ENCODE measurements around the gene DNMT1. TPM values are rescaled to one million over a fixed set of nuclear protein-coding genes. Genes with fewer than 3 reads are reported as not detected.
"Not testable (repeated sequence)": the region's sequence is repeated elsewhere in the genome, so short reads cannot be mapped to it uniquely, and the experiment has no call there.

The DNMT1 gene
- polyA plus RNA-seq, 1 donor (not counting 4 experiments of a cell fraction or from before 2014, with no cell fraction given), result 52.0 TPM

- DNase-seq (ENCODE audit: low read depth, low spot score), result no peak
- Histone ChIP-seq H3K4me2 (ENCODE audit: control insufficient read depth, extremely low read depth, insufficient read depth, low read depth, low read length) (no peak overlapping the region), H3K79me2 (ENCODE audit: control insufficient read depth, insufficient read depth, low read length) (no peaks in the 10 kb centered on the region), H3K27ac (ENCODE audit: control insufficient read depth, insufficient read depth, low read length) (no peak overlapping the region), H3K4me1 (ENCODE audit: control insufficient read depth, extremely low read depth, insufficient read depth, low read length) (peaks cover 9% of the 10 kb centered on the region), H4K20me1 (ENCODE audit: control insufficient read depth, extremely low read depth, insufficient read depth, low read length) (no peaks in the 10 kb centered on the region), H3K36me3 (ENCODE audit: control insufficient read depth in 2 of 2, extremely low read depth in 1 of 2, insufficient read depth in 2 of 2, low read length in 2 of 2) (no peaks in the 10 kb centered on the region), H3K27me3 (ENCODE audit: control insufficient read depth, extremely low read depth, insufficient read depth, low read length) (no peaks in the 10 kb centered on the region), H3K9me1 (ENCODE audit: control insufficient read depth, extremely low read depth, insufficient read depth, low read length) (no peaks in the 10 kb centered on the region), H3K9me3 (ENCODE audit: control insufficient read depth, low read depth, low read length) (no peaks in the 10 kb centered on the region), H3K4me3 (ENCODE audit: control insufficient read depth in 2 of 3, extremely low read depth in 1 of 3, insufficient read depth in 2 of 3, low read depth in 1 of 3, low read length in 3 of 3) (no peak overlapping the region), H2AFZ (ENCODE audit: control insufficient read depth, low read length) (no peak overlapping the region), H3K9ac (ENCODE audit: control insufficient read depth, extremely low read depth, insufficient read depth, low read length) (no peak overlapping the region)
- dilution Hi-C loops (cut with MboI; ENCODE audit: extremely low pct_ligation_motif_present, low sequenced_read_pairs), result no loop called here
- no peak for FAIRE-seq
- no peak for TF ChIP-seq CTCF (optimal IDR thresholded peaks at IDR 0.05 in 1 of 3, IDR thresholded peaks at IDR 0.05 in 1 of 3, conservative IDR thresholded peaks at IDR 0.05 in 1 of 3; ENCODE audit: extremely low read depth in 1 of 3, insufficient read depth in 2 of 3, low read length in 3 of 3)
Observed at GRCh38 chr19:10203686-10204085, 8.9 kb upstream of the DNMT1 start.

- H3K36me3 ChIP-seq (ENCODE audit: control insufficient read depth in 2 of 2, extremely low read depth in 1 of 2, insufficient read depth in 2 of 2, low read length in 2 of 2), result no peaks in the 10 kb centered on the region
- peak overlapping the region; percentile 69 for H2AFZ ChIP-seq (ENCODE audit: control insufficient read depth, low read length)
- no peak for DNase-seq (ENCODE audit: low read depth, low spot score)
- H3K4me1 ChIP-seq (ENCODE audit: control insufficient read depth, extremely low read depth, insufficient read depth, low read length), result peaks cover 9% of the 10 kb centered on the region
- no peaks in the 10 kb centered on the region for H3K9me1 ChIP-seq (ENCODE audit: control insufficient read depth, extremely low read depth, insufficient read depth, low read length)
- no peaks in the 10 kb centered on the region for H4K20me1 ChIP-seq (ENCODE audit: control insufficient read depth, extremely low read depth, insufficient read depth, low read length)
- peak overlapping the region; percentile 54 for H3K4me2 ChIP-seq (ENCODE audit: control insufficient read depth, extremely low read depth, insufficient read depth, low read depth, low read length)
- dilution Hi-C loops (cut with MboI; ENCODE audit: extremely low pct_ligation_motif_present, low sequenced_read_pairs), result no loop called here
- H3K27ac ChIP-seq (ENCODE audit: control insufficient read depth, insufficient read depth, low read length), result no peak overlapping the region
- H3K4me3 ChIP-seq (ENCODE audit: control insufficient read depth in 2 of 3, extremely low read depth in 1 of 3, insufficient read depth in 2 of 3, low read depth in 1 of 3, low read length in 3 of 3), result no peak overlapping the region
- FAIRE-seq, result peak; percentile 78
- TF ChIP-seq EZH2 (IDR thresholded peaks at IDR 0.05; ENCODE audit: low read length), result no peak
- no peak for TF ChIP-seq CTCF (optimal IDR thresholded peaks at IDR 0.05 in 1 of 3, IDR thresholded peaks at IDR 0.05 in 1 of 3, conservative IDR thresholded peaks at IDR 0.05 in 1 of 3; ENCODE audit: extremely low read depth in 1 of 3, insufficient read depth in 2 of 3, low read length in 3 of 3)
- no peak overlapping the region for H3K9ac ChIP-seq (ENCODE audit: control insufficient read depth, extremely low read depth, insufficient read depth, low read length)
- H3K79me2 ChIP-seq (ENCODE audit: control insufficient read depth, insufficient read depth, low read length), result no peaks in the 10 kb centered on the region
- no peaks in the 10 kb centered on the region for H3K9me3 ChIP-seq (ENCODE audit: control insufficient read depth, low read depth, low read length)
- no peaks in the 10 kb centered on the region for H3K27me3 ChIP-seq (ENCODE audit: control insufficient read depth, extremely low read depth, insufficient read depth, low read length)
Observed at GRCh38 chr19:10201176-10201575, 6.4 kb upstream of the DNMT1 start.

- H3K79me2 ChIP-seq (ENCODE audit: control insufficient read depth, insufficient read depth, low read length); H3K4me3 ChIP-seq (ENCODE audit: control insufficient read depth in 2 of 3, extremely low read depth in 1 of 3, insufficient read depth in 2 of 3, low read depth in 1 of 3, low read length in 3 of 3); H3K27me3 ChIP-seq (ENCODE audit: control insufficient read depth, extremely low read depth, insufficient read depth, low read length); H3K4me2 ChIP-seq (ENCODE audit: control insufficient read depth, extremely low read depth, insufficient read depth, low read depth, low read length); H3K9ac ChIP-seq (ENCODE audit: control insufficient read depth, extremely low read depth, insufficient read depth, low read length); H4K20me1 ChIP-seq (ENCODE audit: control insufficient read depth, extremely low read depth, insufficient read depth, low read length); H3K9me3 ChIP-seq (ENCODE audit: control insufficient read depth, low read depth, low read length); H3K27ac ChIP-seq (ENCODE audit: control insufficient read depth, insufficient read depth, low read length); DNase-seq (ENCODE audit: low read depth, low spot score); H3K9me1 ChIP-seq (ENCODE audit: control insufficient read depth, extremely low read depth, insufficient read depth, low read length); H3K36me3 ChIP-seq (ENCODE audit: control insufficient read depth in 2 of 2, extremely low read depth in 1 of 2, insufficient read depth in 2 of 2, low read length in 2 of 2); dilution Hi-C loops (cut with MboI; ENCODE audit: extremely low pct_ligation_motif_present, low sequenced_read_pairs); FAIRE-seq: not testable (repeated sequence)
- Histone ChIP-seq H3K4me1 (ENCODE audit: control insufficient read depth, extremely low read depth, insufficient read depth, low read length) (peaks cover 12% of the 10 kb centered on the region), H2AFZ (ENCODE audit: control insufficient read depth, low read length) (peak overlapping the region; percentile 6)
Observed at GRCh38 chr19:10200101-10200500, 5.3 kb upstream of the DNMT1 start.

GRCh38 chr19:10198889-10199644 is 4.3 kb upstream of the DNMT1 start:
- H3K4me2 ChIP-seq (ENCODE audit: control insufficient read depth, extremely low read depth, insufficient read depth, low read depth, low read length); H3K9me1 ChIP-seq (ENCODE audit: control insufficient read depth, extremely low read depth, insufficient read depth, low read length); H3K4me3 ChIP-seq (ENCODE audit: control insufficient read depth in 2 of 3, extremely low read depth in 1 of 3, insufficient read depth in 2 of 3, low read depth in 1 of 3, low read length in 3 of 3); H3K27me3 ChIP-seq (ENCODE audit: control insufficient read depth, extremely low read depth, insufficient read depth, low read length); DNase-seq (ENCODE audit: low read depth, low spot score); H3K27ac ChIP-seq (ENCODE audit: control insufficient read depth, insufficient read depth, low read length); H3K36me3 ChIP-seq (ENCODE audit: control insufficient read depth in 2 of 2, extremely low read depth in 1 of 2, insufficient read depth in 2 of 2, low read length in 2 of 2); FAIRE-seq; dilution Hi-C loops (cut with MboI; ENCODE audit: extremely low pct_ligation_motif_present, low sequenced_read_pairs); H3K9ac ChIP-seq (ENCODE audit: control insufficient read depth, extremely low read depth, insufficient read depth, low read length); H4K20me1 ChIP-seq (ENCODE audit: control insufficient read depth, extremely low read depth, insufficient read depth, low read length); H3K79me2 ChIP-seq (ENCODE audit: control insufficient read depth, insufficient read depth, low read length); H3K9me3 ChIP-seq (ENCODE audit: control insufficient read depth, low read depth, low read length): not testable (repeated sequence)
- peaks cover 13% of the 10 kb centered on the region for H3K4me1 ChIP-seq (ENCODE audit: control insufficient read depth, extremely low read depth, insufficient read depth, low read length)
- peak overlapping the region; percentile 20 for H2AFZ ChIP-seq (ENCODE audit: control insufficient read depth, low read length)
